NCI-H1436 treated with DMSO at 0.1 percent for 48 hours (cell line): ENCODE data around the gene SYT6.

Source experiments
- DNase-seq: peaks from one replicate; lab custom pipeline; 2025; lab: John Stamatoyannopoulos, UW

Gene SYT6

DNA sequence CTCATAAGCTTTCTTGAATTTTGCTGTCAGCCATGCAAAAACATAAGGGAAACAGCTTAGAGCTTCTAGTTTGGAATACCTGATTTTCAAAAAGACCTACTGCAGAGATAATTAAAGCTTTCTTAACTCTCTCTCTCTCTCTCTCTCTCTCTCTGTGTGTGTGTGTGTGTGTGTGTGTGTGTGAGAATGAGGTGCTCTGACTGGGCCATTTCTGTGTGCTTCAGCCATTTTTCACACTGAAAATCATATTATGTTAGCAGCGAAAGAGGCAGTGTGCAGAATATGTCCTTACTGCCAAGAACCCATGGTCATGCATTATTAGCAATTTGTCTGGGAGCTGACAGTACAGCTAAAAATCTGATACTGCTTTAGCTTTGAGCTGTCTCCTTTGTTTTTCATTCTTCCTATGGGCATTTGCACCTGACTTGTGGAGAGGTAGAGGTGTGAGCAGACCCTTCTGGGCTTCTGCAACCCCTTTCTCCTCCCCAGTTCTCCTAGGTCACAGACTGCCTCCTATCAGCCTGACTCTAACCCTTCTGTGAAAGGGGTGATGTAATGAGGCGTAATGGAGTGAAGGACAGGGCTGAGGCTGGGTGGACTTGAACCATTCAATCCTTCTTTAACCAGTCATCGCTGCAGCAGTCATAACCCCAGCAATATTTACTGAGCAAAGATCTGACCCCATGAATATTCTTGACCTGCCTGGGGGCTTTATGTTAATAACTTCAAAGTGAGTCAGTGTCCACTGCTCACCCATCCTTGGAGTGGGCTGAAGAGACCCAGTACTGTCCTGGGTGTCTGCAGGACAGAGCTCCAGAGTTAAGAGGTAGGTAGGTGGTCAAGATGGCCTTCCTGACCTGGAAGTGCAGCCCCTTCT, 61.2 kb downstream of the SYT6 start:
- no peak for DNase-seq

DNA sequence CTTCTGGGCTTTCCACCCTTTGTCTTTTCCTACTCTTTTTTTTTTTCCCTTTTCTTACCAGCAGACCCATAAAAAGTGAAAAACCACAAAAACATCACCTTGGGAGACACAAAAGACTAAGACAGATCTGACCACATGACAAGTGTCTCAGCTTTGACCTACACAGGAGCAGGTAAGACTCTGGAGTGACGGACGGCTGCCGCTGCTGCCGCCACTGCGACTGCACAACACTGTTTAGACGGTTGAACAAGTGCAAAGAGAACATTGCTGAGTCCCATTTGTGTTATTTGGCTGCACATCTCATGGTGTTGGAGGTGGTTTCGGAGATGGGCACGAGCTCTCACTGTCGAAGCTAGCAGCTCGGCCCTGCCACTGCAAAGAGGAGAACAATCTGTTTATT, 62.0 kb downstream of the SYT6 start:
- DNase-seq, result no peak

DNA sequence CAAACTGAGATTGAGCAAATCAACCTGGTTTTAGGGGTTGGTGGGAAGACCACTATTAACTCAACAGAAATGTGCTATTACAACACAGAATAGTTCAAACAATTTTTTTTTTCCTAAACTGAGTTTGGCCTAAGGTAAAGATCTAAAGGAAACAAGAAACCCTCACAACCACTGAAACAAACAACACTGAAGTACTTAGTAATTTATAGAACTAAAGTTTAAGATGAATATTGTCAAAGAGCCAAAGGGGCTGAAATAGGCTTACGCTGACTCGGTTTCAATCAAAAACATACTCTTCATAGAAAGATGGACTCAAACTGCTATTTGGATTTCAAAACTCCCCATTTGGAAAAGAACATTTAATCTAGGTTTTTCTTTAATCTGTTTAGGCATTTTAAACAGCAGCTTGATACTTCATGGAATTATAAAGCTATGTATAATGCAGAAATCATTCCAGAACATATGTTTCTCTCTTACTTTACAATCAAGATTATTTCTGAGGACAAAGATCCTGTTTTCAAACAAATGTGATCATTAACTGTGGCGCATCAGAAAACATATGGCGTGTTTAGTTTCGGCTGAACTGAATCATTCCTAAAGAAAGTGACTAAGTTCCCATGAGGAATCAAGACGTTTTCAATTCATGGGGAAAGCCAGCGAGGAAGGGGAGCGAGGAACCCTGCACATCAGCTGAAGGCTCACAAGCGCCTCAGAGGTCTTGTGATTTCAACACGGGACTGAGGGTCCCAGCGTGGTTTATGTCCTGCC, 62.7 kb downstream of the SYT6 start:
- no peak for DNase-seq

DNA sequence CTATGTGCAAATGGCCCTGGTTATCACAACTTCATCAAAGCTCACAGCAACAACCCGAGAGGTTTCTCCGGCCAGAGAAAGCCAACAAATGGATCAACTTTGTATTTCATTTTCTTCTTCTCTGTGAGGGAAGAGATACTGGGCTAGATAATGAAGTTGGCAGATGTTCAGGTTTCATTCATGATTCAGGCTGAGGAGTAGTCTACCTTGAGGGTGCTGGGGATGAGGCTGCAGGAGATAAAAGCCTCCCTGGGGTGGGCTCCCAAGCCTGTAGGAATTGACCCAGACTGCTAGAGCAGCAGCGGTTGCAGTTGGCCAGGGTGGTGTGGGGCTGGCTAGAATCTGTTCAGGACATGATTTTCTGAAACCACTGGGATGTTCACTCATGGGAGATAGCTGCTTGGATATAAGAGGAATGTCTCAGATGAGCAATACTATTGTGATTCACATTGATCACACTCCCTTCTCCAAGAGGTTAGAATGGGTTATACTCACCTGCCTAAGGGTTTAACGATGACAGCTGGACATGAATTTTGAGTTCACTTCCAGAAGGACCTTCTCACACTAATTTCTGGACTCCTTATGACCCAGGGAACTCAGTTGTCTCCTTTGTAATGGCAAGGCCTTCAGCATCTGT, 64.0 kb downstream of the SYT6 start:
- DNase-seq, result no peak

DNA sequence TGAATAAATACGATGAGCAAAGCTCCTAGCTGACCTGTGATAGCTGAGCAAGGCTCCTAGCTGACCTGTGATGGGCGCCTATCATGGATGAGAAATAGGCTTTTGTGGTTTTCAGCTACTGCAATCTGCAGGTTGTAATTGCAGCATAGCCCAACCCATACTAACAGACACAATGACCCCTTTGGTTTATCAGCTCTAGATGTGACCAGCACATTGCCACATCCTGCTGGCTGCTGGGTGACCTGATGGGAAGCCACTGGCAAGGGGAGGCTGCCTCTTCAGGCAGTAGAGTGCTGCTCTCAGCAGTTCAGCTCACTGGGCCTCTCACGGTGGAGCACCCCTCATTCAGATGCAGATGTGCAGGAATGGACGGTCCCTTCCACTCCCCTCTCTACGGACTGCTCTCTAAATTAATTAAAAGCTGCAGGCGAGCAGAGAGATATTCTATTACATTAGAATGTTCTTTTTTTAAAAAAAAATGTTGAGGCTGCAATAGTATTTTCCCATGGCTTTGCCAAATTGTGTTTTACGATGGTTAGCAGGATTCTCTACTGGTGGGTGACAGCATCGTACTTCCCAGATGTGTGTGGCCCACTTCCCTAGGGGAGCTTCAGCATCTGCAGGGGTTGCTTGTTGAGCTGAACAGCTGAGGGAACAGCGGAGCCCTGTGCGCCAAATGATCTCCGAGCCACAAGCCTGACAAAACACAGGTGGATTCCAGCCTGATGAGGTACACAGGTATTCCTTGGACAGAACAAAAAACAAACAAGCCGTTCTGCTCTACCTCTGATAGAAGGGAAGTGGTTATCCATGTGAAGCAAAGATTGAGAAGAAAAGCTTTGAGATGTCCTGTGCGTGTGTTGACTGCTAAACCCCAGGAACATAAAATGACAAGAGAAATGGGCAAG, 65.0 kb downstream of the SYT6 start:
- no peak for DNase-seq

DNA sequence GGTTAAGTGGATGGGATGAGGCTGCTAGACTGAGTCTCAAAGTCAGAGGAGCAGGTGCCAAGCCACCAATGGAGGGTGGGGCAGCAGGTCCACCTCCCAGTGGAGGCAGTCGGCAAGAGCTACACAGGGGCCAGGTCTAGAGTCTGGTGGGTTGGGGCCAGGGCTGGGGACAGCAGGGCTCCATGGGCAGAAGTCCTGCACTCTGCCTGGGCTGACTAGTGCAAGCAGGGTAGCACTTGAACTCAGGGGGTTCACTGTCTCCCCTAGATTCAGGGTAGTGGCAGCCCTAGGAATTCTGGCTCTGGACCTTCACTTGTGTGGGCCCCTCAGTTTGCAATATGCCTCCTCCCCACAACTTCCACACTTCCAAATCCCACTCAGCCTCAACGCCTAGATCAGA, 66.2 kb downstream of the SYT6 start:
- no peak for DNase-seq

DNA sequence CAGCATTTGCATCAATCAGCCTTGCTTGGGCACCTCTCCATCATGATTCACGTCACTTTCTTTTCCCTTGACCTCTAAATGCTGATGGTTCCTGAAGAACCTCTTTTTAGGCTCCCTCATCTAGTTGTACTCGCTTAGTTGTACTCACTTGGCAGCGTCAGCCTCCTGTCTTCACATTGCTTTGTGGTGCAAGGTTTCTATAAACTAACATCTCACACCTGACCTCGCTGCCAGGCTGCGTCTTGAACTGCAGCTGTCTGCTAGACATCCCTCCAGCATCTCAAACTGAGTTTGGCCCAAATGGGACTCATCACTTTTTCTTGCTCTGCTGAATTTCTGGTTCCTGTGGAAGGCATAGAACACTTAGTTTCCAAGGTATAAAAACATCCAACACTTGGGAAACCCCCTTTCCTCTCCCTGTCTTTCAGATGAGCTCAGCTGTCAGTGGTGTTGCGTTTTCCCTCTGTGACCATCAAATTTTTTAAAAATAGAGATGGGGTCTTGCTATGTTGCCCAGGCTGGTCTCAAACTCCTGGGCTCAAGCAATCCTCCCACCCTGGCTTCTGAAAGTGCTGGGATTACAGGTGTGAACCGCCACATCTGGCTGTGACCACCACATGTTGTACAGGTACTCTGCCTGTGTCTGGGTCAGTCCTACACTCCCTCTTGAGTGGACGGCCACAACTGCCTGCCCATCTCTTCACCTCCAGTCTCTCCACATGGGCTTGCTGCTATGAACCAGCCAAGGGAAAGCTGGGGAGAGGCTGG, 66.9 kb downstream of the SYT6 start:
- DNase-seq, result no peak

DNA sequence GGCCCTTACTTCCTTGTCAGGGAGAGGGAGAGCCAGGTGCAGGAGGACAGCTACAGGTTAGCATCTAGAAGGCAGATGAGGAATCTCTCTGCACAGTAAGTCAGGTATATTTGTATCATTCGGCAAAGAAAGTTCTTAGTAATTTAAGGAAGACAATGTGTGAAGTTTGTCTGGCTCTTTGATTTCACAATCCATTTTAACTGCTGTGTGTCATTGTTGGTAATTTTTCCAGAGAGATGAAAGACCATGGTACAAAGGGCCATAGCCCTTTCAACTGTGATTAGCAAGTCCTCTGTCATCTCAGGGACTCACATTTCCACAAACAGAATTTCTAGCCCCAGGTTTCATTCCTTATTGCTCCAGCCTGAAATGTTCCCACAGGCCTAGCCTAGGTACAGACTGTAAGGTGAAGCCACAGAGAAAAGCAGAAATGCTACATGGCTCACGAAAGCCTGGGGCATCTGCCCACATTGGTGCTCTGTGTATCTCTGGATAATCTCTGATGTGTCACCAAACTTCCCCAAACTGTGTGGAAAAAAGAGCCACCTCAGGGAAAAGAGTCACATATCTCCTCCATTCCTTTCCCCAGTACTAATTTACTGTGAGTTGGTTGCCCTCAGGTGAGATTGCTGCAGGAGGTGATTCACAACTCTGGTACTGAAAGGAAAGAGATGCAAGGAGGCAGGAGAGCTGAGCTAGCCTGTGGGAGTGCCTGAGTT, 70.6 kb downstream of the SYT6 start:
- DNase-seq, result no peak

DNA sequence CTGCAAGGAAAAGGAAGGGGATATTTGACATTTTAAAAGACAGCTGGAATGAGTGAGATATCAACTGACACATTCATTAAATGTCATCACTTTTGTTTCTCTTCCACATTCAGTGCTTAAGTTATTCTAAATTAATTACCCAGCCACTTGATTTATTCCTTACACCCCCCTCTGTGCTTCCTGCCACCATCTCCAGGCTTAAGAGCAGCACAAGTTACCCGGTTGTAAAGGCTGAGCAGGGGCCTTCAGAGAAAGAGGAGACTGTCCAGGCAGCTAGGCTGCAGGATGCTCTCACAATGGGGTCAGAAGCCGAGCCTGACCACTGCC, 71.4 kb downstream of the SYT6 start:
- DNase-seq, result no peak

DNA sequence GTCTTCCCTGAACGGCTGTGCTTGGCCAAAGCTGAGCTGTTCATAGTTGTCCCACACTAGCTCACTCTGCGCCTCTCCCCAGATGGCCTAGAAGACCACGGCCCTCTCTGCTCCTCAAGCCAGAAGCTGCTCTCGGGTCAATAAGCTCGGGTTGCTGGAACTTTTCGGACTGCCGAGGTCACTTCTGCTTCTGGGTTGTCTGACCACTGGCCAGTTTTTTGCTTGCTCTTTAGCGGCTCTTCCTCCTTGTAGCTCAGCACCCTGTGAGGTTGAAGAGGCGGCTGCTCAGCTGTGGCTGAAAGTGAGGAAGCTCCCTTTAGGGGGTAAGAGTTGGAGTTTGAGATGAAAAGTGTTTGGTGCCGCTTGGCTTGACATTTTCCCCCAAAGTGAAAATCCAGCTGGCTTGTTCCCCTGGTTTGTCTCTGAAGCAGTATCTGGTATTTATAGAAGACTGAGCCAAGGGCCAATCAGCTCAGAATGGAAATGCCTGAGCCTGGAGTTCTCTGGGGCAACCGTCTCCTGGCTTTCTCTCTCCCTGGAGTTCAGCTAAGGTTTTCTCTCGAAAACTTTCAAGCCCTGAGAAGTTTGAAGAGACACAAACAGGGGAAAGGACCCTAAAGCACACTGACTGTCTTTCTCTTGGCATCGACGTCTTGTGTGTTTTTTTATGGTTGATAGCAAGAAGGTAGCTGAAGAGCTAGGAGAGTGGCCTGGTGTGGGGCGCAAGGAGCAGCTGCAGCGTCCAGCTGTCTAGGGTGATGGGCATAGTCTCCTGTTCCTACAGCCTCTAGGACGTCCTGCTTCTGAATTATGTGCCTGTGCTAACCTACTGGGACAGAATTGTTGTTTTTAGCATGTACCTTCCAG, 72.0 kb downstream of the SYT6 start:
- no peak for DNase-seq

DNA sequence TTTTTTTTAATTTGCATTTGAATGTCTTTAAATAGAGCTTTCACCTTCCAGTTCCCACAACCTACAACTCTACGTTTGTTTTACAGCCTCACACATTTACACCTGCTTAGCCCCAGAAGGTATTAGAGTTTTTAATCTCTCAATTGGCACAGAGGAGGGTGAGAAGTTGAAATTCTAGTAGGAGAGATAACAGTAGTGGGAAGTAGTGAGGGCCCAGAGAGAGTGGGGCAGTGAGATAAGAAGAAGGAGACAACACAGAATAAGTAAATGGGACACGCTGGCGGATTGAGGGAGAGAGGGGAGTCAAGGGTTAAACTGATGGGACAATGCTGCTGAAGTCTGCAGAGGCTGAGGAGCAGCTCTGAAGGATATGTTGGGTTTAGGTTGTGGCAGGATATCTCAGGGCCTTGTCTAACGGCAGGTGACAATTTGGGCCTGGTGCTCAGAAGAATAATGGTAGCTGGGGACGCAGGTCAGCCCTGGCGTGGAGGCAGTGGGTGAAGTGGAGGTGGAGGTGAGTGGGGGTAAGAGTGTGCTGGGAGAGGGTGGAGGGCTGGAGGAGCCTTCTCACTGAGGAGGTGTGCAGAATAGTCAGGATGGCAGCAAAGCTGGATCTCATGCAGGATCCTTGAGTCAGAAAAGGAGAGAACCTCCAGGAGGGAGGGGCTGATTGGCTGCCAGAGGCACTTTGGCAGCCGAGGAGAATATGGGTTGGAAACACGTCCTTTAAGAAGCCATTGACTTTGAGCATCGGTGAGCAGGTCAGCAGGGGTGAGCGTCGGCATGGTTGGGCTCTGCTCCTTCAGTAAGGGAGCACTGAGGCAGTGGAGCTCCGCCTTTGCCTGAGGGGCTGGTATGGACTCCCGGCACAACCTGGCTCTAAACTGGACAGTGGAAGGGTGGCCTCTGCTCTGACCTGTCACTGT, 72.9 kb downstream of the SYT6 start:
- DNase-seq, result no peak

DNA sequence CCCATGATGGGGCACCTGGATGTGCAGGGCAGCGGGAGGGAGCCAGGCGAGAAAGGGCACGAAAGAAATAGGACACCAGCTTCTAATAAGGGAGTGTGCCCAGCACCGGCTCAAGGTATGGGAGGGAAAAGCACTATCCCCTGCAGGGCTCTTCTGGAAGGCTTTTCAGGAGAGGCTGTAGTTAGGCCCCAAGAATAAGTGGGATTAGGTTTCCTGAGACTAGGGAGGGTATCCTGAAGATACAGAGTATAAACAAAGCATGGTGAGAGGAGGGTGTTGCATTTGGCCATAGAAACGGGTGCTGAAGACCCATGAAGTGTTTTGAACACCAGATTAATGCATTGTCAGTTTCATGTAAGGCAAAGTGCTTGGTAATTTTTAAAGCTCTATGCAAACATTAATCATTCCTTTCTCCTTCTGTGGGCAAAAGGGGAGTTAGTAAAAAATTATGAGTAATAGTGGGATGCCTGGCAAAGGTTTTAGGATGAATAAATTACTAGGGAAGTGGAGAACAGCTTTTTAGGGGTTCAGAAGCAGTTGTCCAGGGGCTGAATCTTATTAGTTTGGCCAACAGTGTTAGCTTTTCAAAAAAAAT, 74.0 kb downstream of the SYT6 start:
- no peak for DNase-seq

DNA sequence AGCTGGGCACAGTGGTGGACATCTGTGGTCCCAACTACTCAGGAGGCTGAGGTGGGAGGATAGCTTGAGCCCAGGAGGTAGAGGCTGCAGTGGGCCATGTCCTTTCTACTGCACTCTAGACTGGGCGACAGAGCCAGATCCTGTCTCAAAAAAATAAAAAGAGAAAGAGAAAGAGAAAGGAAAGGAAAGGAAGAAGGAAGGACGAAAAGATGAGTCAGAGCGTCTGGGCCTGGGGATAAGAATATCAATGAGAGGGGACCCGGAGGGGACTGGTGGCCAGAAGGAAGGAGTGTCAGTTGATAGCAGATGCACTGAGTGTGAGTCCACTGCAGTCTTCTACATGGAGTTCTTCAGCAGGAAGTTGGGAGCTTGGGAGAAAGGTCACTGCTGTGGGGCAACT, 75.6 kb downstream of the SYT6 start:
- no peak for DNase-seq

DNA sequence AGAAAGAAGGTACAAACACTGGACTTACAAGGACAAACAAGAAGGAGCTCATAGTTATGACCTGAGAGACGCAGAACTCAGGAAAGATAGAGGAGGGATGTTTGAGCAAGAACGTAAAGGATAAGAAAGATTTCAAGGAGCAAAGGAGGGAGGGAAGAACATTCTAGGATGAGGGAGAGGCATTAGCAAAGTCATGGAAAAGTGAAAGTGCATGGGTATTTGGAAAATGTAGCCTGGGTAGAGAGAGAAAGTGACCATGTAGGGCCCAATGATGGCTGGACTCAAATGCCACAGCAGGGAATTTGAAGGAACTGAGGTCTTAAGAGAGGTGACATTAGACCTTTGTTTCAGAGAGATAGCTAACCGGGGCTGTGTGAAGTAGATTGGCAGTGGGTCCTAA, 76.5 kb downstream of the SYT6 start:
- DNase-seq, result no peak

DNA sequence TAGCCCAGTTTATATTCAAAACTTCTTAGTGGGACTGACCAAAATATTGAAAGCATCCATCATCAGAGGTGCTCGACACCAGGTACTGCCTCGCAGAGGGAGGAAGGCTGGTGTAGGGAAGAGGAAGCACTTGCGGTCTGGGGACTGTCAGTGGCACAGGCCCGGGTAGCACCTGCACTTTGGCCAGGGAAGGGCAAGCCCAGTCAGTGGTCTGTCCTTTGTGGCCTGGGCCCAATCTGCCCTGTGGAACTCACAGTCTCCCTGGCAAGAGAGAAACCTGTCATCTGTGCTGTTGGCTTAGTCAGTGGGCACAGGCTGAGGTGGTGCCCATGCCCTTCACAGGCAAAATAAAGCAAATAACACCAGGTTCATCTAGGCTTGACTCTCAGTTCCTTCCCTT, 77.4 kb downstream of the SYT6 start:
- DNase-seq, result no peak

DNA sequence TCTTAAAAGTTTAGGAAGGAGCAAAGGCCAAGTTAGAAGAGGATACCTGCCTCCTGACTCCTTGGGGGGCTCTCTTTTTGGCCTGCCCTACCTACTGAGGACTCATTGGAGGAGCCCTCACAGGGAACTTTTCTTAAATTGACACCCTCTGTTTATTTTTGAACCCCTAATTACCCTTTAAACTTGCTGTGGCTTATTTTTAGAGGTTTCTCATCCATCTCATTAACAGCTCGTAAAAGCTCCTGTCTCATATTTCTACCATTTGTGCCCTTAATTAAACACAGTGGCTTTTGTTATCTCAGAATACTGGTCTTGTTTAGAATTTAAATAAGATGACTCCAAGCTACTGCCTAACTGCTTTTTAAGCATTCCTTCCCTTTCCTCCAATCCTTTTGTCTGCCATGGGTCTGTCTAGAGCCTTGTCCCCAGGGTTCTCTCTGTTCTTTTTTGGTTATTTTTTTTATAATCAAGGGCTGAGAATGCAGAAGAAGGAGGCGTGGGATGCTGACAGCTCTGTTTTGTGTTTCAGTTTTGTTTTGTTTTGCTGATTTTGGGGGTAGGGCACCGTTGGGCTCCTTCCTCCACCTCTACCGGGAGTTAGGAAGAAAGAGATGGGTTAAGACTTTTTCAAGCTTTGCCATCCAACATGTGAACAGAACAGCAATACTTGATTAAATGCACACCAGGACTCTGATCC, 78.0 kb downstream of the SYT6 start:
- no peak for DNase-seq

DNA sequence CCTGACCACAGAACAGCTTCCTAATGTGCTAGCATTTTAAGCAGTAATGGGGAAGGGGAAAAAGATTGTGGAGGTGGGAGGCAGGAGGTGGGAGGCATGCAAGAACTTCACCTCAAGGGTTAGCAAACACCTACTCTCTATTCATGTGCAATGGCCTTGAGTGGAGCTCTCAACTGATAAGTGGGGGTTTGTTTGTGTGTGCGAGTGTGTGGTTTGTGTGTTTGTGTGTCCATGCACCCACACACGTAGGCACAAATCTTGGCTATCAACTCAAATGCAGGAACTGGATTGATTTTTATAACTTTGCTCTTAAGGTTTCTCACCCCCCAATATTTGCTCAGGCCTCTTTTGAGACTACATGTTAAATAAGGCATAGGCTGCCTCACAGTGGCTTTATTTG, 78.6 kb downstream of the SYT6 start:
- no peak for DNase-seq

DNA sequence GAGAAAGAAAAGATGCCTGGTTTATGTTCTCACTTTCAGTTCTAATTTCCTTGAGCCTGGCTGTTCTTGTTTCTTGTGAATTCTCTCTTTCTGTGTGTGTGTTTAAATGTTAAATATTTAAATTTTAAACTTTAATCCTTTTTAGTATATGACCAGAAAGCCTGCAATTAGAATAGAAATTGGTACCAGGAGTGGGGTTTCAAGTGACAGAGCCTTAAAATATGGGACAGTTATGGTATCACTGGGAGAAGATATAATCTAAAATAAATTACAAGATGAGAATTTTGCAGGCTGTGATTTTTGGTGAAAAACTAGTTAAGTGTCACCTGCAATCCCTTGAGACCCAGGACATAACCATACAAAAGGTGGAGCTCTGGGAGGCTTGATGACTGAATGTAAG, 81.4 kb downstream of the SYT6 start:
- DNase-seq, result no peak
